ENCODE data around the gene FBXO33.
A peak's percentile ranks its signal among the peaks of the same experiment; 100 is the strongest.

The FBXO33 gene

GRCh38 chr14:39432179-39432618 is at the start of gene FBXO33:
TSS of gene FBXO33 (minus strand) at chr14:39432433. CDS start at chr14:39432162, 271 bp downstream.
- peak; percentile 96 for DNase-seq

DNA sequence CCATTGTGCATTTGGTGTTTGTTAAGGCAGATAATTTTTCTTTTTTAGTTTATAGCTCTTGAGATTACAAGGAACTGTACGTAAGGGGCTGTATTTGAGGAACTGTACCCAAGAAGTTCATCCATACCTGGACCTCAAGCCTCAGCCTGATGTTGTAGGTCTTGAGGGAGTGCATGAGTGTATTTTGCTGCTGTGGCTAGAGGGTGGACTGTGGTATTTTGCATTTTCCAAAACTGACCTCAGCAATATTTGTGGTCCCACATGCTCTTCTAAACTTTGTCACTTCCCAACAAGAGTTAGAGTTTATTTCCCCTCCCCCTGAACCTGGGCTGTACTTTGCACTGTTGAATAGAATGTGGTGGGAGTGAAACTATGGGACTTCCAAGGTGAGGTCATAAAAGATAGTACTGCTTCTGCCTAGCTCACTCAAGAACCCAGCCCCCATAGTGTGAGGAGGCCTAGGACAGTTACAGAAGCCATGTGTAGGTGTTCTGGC is 42.2 kb upstream of the FBXO33 start:
- DNase-seq = no peak

GRCh38 chr14:39472078-39472477 is 39.8 kb upstream of the FBXO33 start:
- no peak for DNase-seq

DNA sequence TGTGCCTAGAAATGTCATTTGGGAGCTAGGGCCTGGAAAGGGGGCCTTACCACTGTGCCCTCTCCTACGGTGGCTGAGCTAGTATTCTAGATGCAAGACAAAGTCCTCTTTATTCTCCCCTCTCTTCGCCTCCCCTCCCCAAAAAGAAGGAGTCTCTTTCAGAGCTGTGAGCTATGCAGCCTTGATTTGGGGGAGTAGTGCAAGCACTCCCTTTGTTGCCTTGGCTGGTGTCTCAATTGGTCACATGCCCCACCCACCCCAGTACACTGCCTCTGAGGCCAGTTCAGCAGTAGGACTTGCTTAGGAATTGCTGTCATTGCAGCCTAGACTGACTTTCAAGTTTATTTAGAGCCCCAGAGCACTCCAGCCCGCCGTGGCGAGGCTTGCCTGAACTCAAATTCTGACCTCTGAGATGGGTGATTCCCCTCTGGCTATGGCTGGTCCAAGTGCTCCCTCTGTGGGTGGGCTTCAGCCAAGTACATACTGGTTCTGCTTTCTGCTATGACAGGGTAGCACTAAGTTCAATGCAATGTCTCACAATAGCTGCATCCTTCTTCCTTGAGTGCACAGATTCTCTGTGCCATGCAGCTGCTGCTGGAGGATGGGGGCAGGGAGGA is 37.0 kb upstream of the FBXO33 start:
- DNase-seq = no peak

DNA sequence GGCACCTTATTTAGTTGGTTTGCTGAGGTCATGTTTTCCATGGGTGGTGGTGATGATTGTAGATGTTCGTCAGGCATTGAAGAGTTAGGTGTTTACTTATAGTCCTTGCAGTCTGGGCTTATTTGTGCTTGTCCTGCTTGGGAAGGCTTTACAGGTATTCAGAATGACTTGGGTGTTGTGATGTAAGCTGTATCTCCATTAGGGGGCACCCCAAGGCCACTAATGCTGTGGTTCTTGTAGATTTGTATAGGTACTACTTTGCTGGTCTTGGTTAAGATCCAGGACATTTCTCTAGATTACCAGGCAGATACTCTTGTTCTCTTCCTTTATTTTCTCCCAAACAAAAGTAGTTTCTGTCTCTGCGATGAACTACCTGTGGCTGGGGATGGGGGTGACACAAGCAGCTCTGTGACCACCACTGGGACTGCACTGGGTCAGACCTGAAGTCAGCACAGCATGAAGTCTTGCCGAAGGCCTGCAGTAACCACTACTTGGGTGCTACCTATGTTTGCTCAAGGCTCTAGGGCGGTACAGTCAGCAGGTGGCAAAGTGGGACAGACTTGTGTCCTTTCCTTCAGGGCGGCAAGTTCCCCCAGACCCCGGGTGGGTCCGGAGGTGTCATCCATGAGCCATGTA is 35.8 kb upstream of the FBXO33 start:
- DNase-seq = no peak

DNA sequence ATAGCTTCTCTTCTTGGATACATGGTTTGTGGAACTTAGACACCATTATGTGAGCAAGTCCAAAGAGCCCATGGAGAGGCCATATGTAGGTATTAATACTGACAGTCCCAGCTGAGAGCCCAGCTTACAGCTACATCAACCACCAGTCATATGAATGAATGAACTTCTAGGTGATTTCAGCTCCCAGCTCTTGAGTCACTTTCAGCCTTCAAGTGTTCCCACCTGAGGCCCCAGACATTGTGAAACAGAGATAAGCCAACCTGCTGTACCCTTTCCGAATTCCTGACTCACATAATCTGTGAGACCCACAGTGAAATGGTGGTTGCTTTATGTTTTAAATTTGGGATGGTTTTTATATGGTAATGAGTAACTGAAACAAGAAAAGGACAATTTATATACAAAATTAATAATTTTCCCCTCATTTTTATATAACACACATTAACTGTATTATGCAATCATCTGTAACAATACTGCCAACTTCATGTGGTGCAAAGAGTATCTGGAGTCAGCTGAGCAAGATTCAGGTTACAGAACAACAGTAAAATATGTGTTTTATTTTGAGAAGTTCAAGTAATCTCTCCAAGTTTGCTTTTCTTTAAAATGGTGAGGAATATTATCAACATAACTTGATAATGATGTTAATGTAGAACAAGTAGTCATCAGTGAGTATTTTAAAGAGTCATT is 27.7 kb upstream of the FBXO33 start:
- DNase-seq = no peak

DNA sequence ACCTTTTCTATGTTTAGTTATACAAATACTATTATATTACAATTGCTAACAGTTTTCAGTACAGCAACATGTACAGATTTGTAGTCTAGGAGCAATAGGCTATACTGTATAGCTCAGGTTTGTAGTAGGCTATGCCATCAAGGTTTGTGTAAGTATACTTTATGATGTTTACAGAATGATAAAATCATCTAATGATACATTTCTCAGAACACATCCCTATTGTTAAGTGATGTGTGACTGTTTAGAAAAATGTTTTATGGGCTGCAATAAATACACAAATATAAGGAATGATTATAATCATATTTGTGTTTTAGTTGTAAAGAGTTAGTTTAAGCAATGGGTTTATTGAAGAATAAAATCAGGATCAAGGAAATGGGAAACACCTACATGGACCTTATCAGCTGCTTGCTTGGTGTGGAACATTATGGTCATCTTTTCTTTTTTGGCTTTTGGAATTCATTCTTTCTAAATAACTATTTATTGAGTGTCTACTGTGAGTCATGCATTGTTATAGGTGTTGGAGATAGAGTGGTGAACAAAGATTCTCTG is 24.5 kb upstream of the FBXO33 start:
- no peak for DNase-seq

DNA sequence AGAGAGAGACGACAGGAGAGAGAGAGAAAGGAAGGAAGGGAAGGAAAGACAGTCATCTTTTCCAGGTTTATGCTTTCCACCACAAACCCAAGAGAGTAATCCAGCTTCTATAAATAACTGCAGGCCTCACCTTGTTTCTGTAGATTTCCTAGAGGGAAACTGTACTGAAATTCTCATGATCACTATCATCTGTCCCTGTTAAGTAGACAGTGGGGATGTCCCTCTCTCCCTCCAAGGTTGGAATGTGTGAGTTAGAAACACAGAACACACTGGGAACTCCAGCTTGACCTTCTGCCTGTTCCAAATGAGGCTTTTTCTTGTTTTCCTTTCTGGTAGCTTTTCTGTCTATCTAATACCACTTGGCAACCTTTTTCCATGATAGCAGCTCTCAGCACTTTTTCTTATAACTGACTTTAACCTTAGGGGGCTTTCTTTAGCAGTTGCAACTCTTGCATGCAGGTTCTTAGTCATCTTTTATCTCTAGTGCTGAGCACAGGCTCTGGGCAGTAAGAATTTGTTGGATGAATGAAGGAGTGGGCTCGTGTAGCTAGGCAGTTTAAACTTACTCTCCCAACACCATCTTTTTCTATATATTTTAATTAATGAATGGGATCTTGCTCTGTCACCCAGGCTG is 22.8 kb upstream of the FBXO33 start:
- no peak for DNase-seq

- no peak for DNase-seq
These were observed 20.4 kb upstream of the FBXO33 start for GRCh38 chr14:39452680-39453079.

DNA sequence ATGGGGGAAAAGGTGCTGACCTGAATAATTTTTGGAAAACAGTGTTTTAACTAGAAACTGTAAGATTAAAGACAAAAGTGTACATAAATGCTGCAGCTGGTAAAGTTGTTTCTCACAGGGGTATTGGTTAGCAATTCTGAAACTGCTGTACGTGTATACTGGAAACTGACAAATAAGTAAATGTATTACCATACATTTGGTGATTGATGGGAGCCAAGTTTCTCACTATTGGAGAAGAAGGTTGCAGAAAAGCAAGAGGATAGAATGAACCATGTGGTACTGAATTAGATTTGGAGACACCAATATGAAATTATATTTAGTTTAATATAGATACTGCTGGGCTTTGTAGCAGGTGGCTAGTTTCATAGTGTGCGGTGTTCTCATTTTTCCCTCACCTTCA is 19.6 kb upstream of the FBXO33 start:
- no peak for DNase-seq

DNA sequence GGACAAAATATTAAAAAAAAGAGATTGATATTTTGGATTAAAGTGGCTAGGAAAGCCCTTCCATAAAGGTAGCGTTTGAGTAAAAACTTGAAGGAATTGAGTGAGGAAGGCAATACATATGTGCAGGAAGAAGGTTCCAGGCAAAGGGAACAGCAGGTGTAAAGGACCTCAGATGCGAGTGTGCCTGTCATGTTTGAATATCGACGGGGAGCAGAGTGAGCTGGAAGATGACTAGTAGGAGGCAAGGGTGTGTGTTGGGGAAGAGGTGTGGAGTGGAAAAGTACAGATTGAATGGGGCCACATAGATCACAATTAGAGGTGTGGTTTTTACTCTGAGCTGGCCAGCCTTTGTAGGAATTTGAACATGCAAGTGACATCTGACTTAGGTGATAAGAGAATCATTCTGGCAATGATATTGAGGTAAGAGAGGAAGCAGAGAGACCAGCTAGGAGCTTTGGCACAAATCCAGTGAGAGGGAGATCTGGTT is 15.0 kb upstream of the FBXO33 start:
- DNase-seq = no peak

DNA sequence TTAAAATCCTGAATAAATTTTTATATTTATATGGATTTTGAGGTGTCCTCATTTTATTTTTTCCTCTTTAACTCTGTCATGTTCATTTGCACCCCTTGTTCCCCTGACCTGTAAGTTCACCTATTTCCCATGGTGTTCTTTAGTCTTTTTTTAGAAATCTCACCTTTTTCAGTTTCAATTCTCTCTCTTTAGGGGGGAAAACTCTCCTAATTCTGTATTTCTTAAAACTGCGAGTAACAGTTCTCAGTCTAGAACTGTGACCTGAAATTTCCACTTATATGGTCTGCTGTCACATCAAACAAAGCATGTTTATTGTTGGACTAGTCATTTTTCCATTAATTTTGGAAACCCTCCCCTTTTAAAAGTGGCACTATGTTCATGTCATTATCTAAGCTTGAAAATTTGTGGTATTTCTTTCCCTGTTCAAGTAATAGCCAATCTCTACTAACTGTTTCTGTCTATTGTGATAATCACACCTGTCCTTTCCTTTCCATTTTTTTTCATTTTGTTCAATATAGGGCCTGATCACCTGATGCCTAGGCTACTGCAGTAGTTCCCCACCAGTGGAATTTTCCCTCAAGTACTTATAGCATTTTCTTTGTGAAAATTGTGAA is 14.0 kb upstream of the FBXO33 start:
- DNase-seq = no peak

- DNase-seq = no peak
These were observed 10.1 kb upstream of the FBXO33 start for GRCh38 chr14:39442293-39442692.

DNA sequence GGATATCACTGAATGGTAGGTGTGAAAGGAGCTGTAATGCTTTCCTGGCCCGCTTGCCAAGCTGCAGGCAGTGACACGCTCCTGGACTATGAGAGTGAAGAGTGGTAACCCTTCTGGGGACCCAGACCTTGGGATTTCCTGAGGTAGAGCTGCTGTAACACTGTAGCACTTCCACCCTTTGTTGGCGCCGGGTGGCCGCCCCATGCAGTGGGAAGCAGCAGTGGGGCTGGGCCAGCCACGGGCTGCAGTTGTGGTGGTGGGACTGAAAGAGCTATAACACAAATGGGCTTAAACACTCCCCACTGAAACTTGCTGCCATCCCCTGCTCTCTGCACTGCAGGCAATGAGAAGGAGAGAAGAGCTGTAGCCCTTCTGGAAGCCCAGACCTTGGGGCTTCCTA is 9.6 kb upstream of the FBXO33 start:
- no peak for DNase-seq

DNA sequence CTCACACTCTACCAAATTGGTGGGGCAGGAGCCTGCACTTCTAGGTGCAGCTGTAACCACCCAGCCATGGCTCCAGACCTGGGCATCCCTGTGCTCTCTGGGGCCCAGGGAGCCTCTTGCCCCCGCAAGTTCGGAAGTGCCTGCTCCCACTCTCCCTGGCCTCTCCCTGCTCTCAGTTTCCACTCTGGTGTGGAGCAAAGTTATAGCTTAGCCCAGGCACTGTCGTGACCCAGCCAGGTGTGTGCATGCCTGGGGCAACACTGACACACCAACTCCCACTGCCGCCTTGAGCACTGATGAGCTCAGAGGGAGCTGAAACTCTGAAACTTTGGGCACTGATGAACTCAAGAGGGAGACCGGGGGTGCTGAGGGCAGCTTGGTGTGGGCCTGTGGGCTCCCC is 8.7 kb upstream of the FBXO33 start:
- no peak for DNase-seq

DNA sequence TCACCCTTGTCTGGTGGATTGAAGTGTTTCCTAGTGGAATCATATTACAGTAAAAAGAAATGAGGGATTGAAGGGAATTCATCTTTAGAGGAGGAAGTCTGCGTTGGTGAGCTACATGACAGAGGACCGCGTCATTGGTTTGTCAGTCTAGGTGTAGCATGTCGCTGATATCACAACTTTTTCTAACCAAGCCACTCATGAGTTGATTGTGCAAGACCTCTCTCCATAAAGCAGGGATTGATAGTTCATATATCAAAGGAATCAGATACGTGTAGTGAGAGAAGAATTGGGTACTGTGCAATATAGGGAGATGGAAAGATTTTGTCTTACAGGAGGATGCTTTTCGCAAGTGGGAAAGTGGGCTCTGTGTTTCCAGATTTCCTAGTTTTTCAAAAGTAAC is 3.0 kb upstream of the FBXO33 start:
- DNase-seq = no peak

DNA sequence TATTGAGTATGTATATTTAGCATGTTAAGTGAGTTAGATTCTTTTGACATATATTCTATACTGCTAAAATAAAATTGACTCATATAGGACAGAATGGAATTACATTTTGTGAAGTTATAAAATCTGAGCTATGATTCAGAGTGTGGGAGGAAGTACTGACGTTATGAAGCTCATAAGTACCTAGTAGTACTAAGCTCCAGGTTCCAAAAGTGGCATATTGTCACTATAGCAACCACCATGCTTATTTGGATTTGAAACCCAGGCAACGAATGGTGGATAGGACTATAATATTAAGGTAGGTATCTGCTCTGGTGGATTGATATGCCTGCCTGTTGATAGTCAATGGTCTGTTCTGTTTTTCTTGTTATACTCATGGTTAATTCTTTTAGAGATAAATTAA is 2.2 kb upstream of the FBXO33 start:
- DNase-seq = no peak

- DNase-seq = no peak
These were observed 1.2 kb upstream of the FBXO33 start for GRCh38 chr14:39433452-39433813.

DNA sequence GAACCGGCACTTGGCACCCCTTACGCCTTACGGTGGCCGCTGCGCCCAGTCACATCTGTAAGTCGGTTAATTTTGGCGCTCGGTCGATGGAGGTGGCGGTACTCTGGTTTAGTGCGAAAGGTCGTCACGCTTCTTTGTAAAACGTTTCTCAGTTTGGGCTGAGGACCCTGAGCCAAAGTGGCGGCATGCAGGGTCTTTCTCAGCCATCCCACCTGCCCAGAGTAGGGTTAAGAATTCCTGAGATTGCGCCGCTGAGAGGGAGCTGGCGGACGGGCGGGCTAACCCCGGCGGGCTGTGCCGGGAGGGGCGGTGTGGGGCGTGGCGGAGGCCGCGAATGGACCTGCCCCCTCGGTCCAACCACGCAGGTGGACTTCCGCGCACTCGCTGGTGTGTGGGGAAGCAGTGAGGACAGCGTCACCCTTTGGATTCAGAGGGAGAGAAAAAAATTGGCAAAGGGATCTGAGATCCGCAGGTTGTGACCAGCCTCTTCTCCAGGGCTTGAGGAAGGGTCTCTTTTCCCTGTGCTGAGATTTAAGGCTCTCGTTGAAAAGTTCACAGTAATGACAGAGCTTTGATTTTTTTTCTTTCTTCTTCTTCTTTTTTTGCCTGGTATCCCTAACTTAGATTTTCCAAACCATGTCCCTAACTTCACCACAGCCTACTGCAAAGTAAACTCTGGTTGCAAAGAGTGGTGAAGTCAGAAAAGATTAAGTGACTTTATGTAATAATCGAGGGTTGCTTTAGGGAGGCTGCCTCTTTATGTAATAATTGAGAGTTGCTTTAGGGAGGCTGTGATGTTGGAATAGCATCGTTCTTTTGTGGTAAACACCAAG is 602 bp upstream of the FBXO33 start:
- DNase-seq = peak; percentile 67

- peak; percentile 43 for DNase-seq
These were observed 636 bp downstream of the FBXO33 start for GRCh38 chr14:39431416-39432178.

- DNase-seq = no peak
These were observed 1.3 kb downstream of the FBXO33 start for GRCh38 chr14:39430762-39431415.
